Sigmoid colon (tissue), 4 donors: ENCODE measurements around the gene PCDH15.

Experiments
- EP300 ChIP-seq, 4 donors: sonication (generic); formaldehyde crosslinking; IDR thresholded peaks; one replicate each; pipeline ENCODE4 v1.6.1; 2017; ENCODE audit warnings: antibody characterized with exemption in 4 of 4
- POLR2AphosphoS5 ChIP-seq, 4 donors: sonication (generic); formaldehyde crosslinking; IDR thresholded peaks; one replicate each; pipeline ENCODE4 v1.6.1; 2017; ENCODE audit warnings: antibody characterized with exemption in 4 of 4
- TF ChIP-seq, protein P1 (sequence below), 4 experiments: fragments of 450-650 bp in 3 of 4; fragments of 200-600 bp in 1 of 4; IDR thresholded peaks; one replicate each; pipeline ENCODE4 v1.5.1; 2016 to 2019; ENCODE audit warnings: antibody characterized with exemption in 4 of 4, mild to moderate bottlenecking in 3 of 4, moderate library complexity in 2 of 4

- TF ChIP-seq, protein P1, sequence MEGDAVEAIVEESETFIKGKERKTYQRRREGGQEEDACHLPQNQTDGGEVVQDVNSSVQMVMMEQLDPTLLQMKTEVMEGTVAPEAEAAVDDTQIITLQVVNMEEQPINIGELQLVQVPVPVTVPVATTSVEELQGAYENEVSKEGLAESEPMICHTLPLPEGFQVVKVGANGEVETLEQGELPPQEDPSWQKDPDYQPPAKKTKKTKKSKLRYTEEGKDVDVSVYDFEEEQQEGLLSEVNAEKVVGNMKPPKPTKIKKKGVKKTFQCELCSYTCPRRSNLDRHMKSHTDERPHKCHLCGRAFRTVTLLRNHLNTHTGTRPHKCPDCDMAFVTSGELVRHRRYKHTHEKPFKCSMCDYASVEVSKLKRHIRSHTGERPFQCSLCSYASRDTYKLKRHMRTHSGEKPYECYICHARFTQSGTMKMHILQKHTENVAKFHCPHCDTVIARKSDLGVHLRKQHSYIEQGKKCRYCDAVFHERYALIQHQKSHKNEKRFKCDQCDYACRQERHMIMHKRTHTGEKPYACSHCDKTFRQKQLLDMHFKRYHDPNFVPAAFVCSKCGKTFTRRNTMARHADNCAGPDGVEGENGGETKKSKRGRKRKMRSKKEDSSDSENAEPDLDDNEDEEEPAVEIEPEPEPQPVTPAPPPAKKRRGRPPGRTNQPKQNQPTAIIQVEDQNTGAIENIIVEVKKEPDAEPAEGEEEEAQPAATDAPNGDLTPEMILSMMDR (IDR thresholded peaks at IDR 0.05): no peak
- TF ChIP-seq EP300 (IDR thresholded peaks at IDR 0.05): no peak
- TF ChIP-seq POLR2AphosphoS5 (IDR thresholded peaks at IDR 0.05): no peak
These were observed 92.4 kb downstream of the PCDH15 start for GRCh38 chr10:54708591-54708990.
